Right lobe of liver (tissue), 4 donors: ENCODE measurements around the gene TMEM271.

Experiments used
- POLR2A ChIP-seq: fragments of 450-650 bp; IDR thresholded peaks from one replicate; pipeline ENCODE4 v1.6.1; 2017; ENCODE audit warnings: antibody characterized with exemption, mild to moderate bottlenecking
- TF ChIP-seq, protein P1 (sequence below), 4 donors: fragments of 200-600 bp in 3 of 4; fragments of 450-650 bp in 1 of 4; IDR thresholded peaks; one replicate each; pipeline versions ENCODE4 v1.5.1 to v1.8.0; 2016 to 2022; ENCODE audit warnings: antibody characterized with exemption in 4 of 4, mild to moderate bottlenecking in 2 of 4
- donor health status: DM: no; HTN: no; CAD: no.
- donor health status: DM: no; HTN: no; CAD: no.
- donor health status: DM: no; HTN: yes; CAD: no.

DNA sequence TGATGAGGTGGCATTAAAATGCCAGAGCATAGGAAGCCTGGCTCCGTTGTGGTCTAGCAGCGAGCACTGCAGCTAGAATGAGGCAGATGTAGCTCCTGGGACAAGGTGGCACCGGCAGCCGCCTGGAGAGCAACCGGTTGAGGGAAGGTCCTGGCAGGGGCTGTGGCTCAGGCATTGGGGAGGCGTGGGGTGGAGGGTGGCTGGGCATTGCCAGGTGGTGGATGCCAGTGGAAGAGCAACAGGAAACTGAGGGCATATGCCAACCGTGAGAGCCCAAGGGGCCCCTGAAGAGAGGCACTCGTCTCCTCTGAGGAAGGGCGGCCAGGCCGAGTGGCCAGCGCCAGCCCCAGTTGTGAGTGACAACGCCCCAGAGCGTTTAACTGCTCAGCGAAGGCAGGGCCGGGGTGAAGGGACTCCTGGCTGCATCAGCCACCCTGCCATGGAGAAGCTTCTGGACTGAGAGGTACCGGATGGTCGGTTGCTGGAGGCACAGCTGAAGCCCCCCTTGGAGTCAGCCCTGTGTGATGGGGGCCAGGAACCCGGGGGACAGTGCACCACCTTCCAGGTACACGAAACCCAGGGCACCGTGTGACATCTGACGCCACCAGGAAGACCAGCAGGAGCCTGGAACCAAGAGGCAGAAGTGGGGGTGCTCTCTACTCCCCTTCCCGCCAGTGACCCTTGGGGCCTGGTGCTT lies 36.1 kb upstream of the TMEM271 start:
- TF ChIP-seq, protein P1, sequence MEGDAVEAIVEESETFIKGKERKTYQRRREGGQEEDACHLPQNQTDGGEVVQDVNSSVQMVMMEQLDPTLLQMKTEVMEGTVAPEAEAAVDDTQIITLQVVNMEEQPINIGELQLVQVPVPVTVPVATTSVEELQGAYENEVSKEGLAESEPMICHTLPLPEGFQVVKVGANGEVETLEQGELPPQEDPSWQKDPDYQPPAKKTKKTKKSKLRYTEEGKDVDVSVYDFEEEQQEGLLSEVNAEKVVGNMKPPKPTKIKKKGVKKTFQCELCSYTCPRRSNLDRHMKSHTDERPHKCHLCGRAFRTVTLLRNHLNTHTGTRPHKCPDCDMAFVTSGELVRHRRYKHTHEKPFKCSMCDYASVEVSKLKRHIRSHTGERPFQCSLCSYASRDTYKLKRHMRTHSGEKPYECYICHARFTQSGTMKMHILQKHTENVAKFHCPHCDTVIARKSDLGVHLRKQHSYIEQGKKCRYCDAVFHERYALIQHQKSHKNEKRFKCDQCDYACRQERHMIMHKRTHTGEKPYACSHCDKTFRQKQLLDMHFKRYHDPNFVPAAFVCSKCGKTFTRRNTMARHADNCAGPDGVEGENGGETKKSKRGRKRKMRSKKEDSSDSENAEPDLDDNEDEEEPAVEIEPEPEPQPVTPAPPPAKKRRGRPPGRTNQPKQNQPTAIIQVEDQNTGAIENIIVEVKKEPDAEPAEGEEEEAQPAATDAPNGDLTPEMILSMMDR (IDR thresholded peaks at IDR 0.05), result no peak
- no peak for TF ChIP-seq POLR2A
